SU-DHL-6 (cell line): ENCODE data around the gene SUPT3H.

ENCODE experiments used
- H2AFZ ChIP-seq: fragments of 200-600 bp; sonication (generic); 2 replicates; pipeline ENCODE4 v1.6.1; 2014; ENCODE audit warnings: low read depth, mild to moderate bottlenecking, moderate library complexity, mixed read lengths, antibody characterized with exemption, low read length; ENCODE audit not compliant: severe bottlenecking
- H3F3A ChIP-seq: fragments of 200-600 bp; shearing (Covaris generic); 2 replicates; pipeline ENCODE4 v1.6.0; 2016; ENCODE audit warnings: antibody characterized with exemption, mild to moderate bottlenecking; ENCODE audit not compliant: insufficient read depth
- H3K27ac ChIP-seq: fragments of 200-600 bp; sonication (generic); 2 replicates; pipeline ENCODE4 v1.5.1; 2016; ENCODE audit warnings: low read depth, mild to moderate bottlenecking, low read length, moderate library complexity, mixed read lengths
- H3K27me3 ChIP-seq: fragments of 200-600 bp; sonication (generic), shearing (Covaris generic); 2 replicates; pipeline ENCODE4 v1.6.0; 2014; ENCODE audit warnings: mild to moderate bottlenecking, low read length
- H3K36me3 ChIP-seq: fragments of 200-600 bp; sonication (generic); 2 replicates; pipeline ENCODE4 v1.6.1; 2014; ENCODE audit warnings: mild to moderate bottlenecking, low read length, mixed read lengths
- H3K4me2 ChIP-seq: fragments of 300-600, 200-600 bp; shearing (Covaris generic), sonication (generic); 2 replicates; pipeline ENCODE4 v1.6.0; 2014; ENCODE audit warnings: low read length, low read depth, mild to moderate bottlenecking; ENCODE audit not compliant: poor library complexity, severe bottlenecking
- H3K4me3 ChIP-seq: fragments of 200-600 bp; sonication (generic); 2 replicates; pipeline ENCODE4 v1.5.1; 2014; ENCODE audit warnings: antibody characterized with exemption, low read length, mild to moderate bottlenecking, mixed read lengths; ENCODE audit not compliant: insufficient read depth, poor library complexity, severe bottlenecking
- H3K79me2 ChIP-seq: fragments of 200-600 bp; sonication (generic); 2 replicates; pipeline ENCODE4 v1.6.1; 2014; ENCODE audit warnings: mild to moderate bottlenecking, low read length, moderate library complexity; ENCODE audit not compliant: insufficient read depth
- H3K9ac ChIP-seq: fragments of 200-600 bp; sonication (generic); 2 replicates; pipeline ENCODE4 v1.7.0; 2014; ENCODE audit warnings: mild to moderate bottlenecking, low read length
- H3K9me2 ChIP-seq: fragments of 200-600 bp; sonication (generic); replicated peaks from 2 replicates; pipeline ENCODE4 v1.6.1; 2014; ENCODE audit warnings: low read length; ENCODE audit not compliant: insufficient read depth
- H3K9me3 ChIP-seq: fragments of 200-600 bp; sonication (generic); 2 replicates; pipeline ENCODE4 v1.6.1; 2014; ENCODE audit warnings: low read length, mixed read lengths; ENCODE audit not compliant: insufficient read depth
- H4K20me1 ChIP-seq: fragments of 200-600 bp; sonication (generic); 2 replicates; pipeline ENCODE4 v1.6.1; 2014; ENCODE audit warnings: low read depth, mild to moderate bottlenecking, antibody characterized with exemption, low read length, moderate library complexity, mixed read lengths
- EZH2phosphoT487 ChIP-seq: fragments of 200-600 bp; sonication (generic), shearing (Covaris generic); conservative IDR thresholded peaks from 2 replicates; pipeline ENCODE4 v1.6.1; 2018; ENCODE audit warnings: mild to moderate bottlenecking, antibody characterized with exemption, low read length, moderate library complexity, mixed read lengths
- TF ChIP-seq, protein P1 (sequence below): fragments of 200-600 bp; sonication (generic); IDR thresholded peaks from one replicate; pipeline ENCODE4 v1.5.1; 2017; ENCODE audit warnings: antibody characterized with exemption, mild to moderate bottlenecking, low read length, moderate library complexity; ENCODE audit not compliant: insufficient read depth, poor library complexity, severe bottlenecking

Gene SUPT3H

DNA sequence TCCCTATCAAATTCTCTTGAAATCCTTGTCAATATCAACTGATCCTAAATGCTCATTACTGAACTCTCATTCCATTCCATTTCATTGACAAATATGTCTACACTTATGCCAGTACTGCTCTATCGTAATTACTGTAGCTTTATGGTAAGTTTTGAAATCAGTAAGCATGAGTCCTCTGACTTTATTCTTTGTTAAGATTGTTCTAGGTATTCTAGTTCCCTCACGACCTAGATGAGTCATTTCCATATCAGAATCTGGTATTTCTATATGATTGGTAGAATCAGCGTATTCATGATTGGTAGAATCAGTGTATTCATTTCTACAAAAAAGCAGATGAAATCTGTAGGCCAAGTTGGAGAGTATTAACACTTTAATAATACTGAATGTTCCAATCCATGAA lies 368.2 kb downstream of the SUPT3H start:
- no peak overlapping the region for H3K9ac ChIP-seq
- H4K20me1 ChIP-seq: no peaks in the 10 kb centered on the region
- no peak for TF ChIP-seq EZH2phosphoT487
- TF ChIP-seq, protein P1, sequence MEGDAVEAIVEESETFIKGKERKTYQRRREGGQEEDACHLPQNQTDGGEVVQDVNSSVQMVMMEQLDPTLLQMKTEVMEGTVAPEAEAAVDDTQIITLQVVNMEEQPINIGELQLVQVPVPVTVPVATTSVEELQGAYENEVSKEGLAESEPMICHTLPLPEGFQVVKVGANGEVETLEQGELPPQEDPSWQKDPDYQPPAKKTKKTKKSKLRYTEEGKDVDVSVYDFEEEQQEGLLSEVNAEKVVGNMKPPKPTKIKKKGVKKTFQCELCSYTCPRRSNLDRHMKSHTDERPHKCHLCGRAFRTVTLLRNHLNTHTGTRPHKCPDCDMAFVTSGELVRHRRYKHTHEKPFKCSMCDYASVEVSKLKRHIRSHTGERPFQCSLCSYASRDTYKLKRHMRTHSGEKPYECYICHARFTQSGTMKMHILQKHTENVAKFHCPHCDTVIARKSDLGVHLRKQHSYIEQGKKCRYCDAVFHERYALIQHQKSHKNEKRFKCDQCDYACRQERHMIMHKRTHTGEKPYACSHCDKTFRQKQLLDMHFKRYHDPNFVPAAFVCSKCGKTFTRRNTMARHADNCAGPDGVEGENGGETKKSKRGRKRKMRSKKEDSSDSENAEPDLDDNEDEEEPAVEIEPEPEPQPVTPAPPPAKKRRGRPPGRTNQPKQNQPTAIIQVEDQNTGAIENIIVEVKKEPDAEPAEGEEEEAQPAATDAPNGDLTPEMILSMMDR: no peak
- H2AFZ ChIP-seq: no peak overlapping the region
- no peaks in the 10 kb centered on the region for H3K79me2 ChIP-seq
- H3K27me3 ChIP-seq: no peaks in the 10 kb centered on the region
- no peaks in the 10 kb centered on the region for H3K9me3 ChIP-seq
- H3K4me3 ChIP-seq: no peak overlapping the region
- H3K27ac ChIP-seq: no peak overlapping the region
- no peaks in the 10 kb centered on the region for H3F3A ChIP-seq
- H3K4me2 ChIP-seq: no peak overlapping the region
- H3K36me3 ChIP-seq: peaks cover 11% of the 10 kb centered on the region; the same call in 1 of the 2 replicates
- H3K9me2 ChIP-seq: no peaks in the 10 kb centered on the region

DNA sequence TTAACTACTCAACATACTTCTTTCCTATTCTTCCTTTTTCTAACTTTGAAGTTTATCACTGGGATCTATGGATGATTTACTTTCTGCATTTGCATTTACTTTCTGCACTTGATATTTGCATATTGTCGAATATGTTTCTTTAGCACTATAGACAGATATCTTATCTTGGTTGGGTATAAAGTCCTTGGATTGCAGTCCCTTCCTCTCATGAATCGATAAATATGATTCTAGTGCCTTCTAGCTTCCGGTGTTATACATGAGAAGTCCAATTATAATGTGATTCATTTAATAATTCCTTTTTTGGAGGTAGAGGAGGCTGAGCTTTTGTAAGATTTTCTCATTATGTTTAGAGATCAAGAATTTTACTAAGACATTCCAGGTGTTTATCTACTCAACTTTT lies 370.8 kb downstream of the SUPT3H start:
- Histone ChIP-seq H3K9me3 (no peaks in the 10 kb centered on the region), H3K9me2 (no peaks in the 10 kb centered on the region), H3K79me2 (no peaks in the 10 kb centered on the region), H3K36me3 (peaks cover 3% of the 10 kb centered on the region; the same call in 1 of the 2 replicates), H4K20me1 (no peaks in the 10 kb centered on the region), H3K9ac (no peak overlapping the region), H3K27me3 (no peaks in the 10 kb centered on the region), H3K4me3 (no peak overlapping the region), H3F3A (no peaks in the 10 kb centered on the region), H3K27ac (no peak overlapping the region), H2AFZ (no peak overlapping the region), H3K4me2 (no peak overlapping the region)
- no peak for TF ChIP-seq EZH2phosphoT487

DNA sequence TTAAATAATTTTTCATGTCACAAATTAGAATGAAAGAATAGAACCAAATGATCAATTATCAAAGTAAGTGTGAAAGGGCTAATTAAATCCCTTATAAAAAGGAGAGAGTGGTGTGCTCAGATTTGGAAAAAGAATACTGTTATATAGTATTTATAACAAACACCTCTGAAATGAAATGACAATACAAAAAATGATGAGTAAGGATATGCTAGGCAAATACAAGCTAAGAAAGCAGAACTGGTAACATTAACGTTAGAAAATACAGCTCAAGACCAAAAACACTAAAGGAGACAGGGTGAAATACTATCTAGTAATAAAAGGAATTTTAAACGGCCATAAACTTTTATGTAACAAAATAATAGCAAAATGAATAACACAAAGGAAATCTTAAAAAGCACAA lies 373.8 kb downstream of the SUPT3H start:
- no peaks in the 10 kb centered on the region for H4K20me1 ChIP-seq
- no peaks in the 10 kb centered on the region for H3K9me3 ChIP-seq
- no peak overlapping the region for H3K4me3 ChIP-seq
- no peaks in the 10 kb centered on the region for H3F3A ChIP-seq
- no peak overlapping the region for H3K9ac ChIP-seq
- no peaks in the 10 kb centered on the region for H3K79me2 ChIP-seq
- H3K4me2 ChIP-seq: no peak overlapping the region
- no peaks in the 10 kb centered on the region for H3K27me3 ChIP-seq
- no peaks in the 10 kb centered on the region for H3K9me2 ChIP-seq
- H3K27ac ChIP-seq: no peak overlapping the region
- no peak for TF ChIP-seq EZH2phosphoT487
- TF ChIP-seq, protein P1: no peak
- H2AFZ ChIP-seq: no peak overlapping the region
- H3K36me3 ChIP-seq: no peaks in the 10 kb centered on the region

DNA sequence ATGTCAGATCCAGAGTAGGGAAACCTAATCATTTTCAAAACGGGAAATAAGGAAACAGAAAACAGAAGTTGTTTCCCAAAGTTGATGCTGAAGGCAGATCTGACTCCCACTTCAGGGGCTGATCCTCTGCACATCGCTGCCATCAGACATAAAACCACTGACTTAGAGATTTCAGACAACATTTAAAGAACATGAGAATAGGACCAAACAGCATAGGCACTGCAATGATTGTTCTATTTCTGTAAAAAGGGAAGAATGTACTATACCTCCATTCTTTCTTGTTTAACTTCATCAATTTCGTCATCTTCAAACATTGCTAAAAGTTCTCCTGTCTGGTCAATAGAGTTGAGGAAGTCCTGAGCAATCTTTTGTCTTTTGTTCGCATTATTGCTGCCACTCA lies 374.3 kb downstream of the SUPT3H start:
- H3K4me2 ChIP-seq: no peak overlapping the region
- TF ChIP-seq, protein P1: no peak
- no peak for TF ChIP-seq EZH2phosphoT487
- H3K27ac ChIP-seq: no peak overlapping the region
- no peaks in the 10 kb centered on the region for H4K20me1 ChIP-seq
- H3K36me3 ChIP-seq: no peaks in the 10 kb centered on the region
- no peak overlapping the region for H3K4me3 ChIP-seq
- no peaks in the 10 kb centered on the region for H3K9me3 ChIP-seq
- H3F3A ChIP-seq: no peaks in the 10 kb centered on the region
- no peaks in the 10 kb centered on the region for H3K9me2 ChIP-seq
- no peaks in the 10 kb centered on the region for H3K79me2 ChIP-seq
- H2AFZ ChIP-seq: no peak overlapping the region
- H3K9ac ChIP-seq: no peak overlapping the region
- no peaks in the 10 kb centered on the region for H3K27me3 ChIP-seq
